HG02798 (cell line): ENCODE data around the gene USP6NL.

Source experiments
- ATAC-seq: cut with Tn5 transposase; IDR thresholded peaks from one replicate; pipeline ENCODE4 v1.9.1; 2021; ENCODE audit warnings: mild to moderate bottlenecking; ENCODE audit not compliant: unreplicated experiment, poor library complexity

USP6NL gene

GRCh38 chr10:11597470-11597869 is 14.0 kb downstream of the USP6NL start:
- no peak for ATAC-seq

DNA sequence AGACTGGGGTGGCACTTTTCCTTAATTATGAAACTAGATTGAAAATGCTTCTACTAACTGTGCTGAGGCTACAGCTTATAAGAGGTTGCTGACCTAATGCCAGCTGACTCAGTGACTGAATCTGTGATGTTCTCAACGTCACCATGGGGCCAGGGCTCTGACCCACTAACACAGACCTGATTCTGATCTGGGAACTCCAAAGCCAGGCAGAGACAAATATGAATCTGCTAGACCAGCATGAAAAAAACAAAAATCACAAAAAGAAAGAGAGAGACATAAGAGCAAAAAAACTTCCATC is 16.1 kb downstream of the USP6NL start:
- ATAC-seq: no peak

DNA sequence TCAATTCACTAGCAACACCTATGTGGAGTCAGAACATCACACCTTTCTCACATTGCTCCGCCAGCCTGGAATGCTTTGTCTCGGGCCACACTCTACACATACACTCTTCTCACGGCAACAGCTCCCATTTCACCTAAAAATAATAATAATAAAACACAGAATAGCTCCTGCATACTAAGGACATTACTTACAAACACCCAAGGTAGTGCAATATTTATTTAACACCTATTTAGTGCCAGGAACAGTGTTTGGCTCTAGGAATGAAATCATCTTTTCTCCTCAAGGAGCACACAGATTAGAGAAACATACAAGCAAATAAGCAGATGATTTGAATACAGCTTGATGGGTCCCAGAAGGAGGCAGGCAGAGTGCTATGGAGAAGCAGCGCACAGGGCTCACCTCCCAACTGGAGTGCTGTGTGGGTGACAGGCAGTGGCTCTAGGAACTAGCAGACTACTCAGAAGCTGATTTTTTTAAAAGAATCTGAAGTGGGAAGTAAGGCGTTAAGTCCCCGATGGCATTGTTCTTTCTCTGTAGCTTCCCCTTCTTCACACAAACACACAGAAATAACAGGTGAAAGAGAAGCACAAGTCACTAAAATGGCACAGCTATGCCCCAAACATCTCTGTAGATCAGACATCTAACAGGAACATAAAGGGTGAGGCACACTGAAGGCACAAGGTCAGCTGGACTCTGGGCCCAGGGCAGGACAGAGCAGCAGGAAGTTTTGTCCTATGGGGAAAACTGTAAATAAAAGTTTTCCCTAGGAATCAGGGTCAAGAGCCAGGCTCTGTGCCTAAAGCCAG is 16.7 kb downstream of the USP6NL start:
- ATAC-seq: no peak

GRCh38 chr10:11593612-11594011 is 17.8 kb downstream of the USP6NL start:
- ATAC-seq: no peak

- ATAC-seq: no peak
Measured at GRCh38 chr10:11589738-11590137, 21.7 kb downstream of the USP6NL start.

GRCh38 chr10:11588873-11589574 is 22.4 kb downstream of the USP6NL start:
- ATAC-seq: no peak

DNA sequence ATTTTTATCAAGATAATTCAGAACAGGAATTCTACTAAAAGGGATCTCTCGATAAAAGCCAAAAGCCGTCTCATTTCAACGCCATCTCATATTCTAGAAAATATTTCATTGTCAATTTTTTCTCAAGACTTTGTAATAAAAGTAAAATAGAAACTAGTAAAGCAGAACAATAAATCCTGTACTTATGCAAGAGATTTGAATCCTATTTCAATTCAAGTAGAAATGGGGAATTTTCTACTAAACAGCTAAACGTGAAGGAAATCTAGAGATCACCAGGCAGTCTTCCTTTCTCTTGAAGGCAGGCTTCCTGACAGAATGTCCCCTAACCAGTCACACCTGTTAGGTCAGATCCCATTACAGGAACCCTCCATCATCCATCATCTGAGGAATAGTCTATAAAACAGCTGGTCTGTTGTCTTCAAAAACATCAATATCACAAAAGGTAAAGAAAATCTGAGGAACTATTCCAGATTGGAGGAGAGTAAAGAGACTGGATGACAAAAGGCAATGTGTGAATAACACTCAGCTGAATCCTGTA is 23.7 kb downstream of the USP6NL start:
- no peak for ATAC-seq

- no peak for ATAC-seq
Measured at GRCh38 chr10:11586170-11586569, 25.3 kb downstream of the USP6NL start.

- ATAC-seq: no peak
Measured at GRCh38 chr10:11581213-11581612, 30.2 kb downstream of the USP6NL start.

GRCh38 chr10:11579885-11580284 is 31.6 kb downstream of the USP6NL start:
- ATAC-seq: no peak

DNA sequence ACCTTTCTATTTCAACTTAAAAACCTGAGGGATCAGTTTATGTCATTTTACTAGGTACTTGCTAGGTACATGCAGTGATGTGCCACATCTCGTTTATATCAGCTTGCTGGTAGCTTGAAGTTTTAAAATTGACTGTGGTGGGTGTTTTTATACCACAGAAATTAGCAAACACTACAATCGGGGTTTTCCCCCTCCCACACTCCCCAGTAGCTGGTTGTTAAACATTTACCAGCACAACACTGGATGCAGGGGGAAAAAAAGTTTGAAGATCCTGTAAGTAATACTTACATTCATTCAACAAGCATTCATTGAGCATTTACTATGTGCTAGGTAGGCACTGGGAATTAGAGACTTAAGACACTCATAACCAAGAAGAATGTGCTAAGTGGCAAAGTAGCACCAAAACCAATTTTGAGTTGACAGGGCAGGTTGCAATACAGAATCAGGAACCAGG is 32.6 kb downstream of the USP6NL start:
- peak; percentile 68 for ATAC-seq

- no peak for ATAC-seq
Measured at GRCh38 chr10:11576092-11576809, 35.2 kb downstream of the USP6NL start.

DNA sequence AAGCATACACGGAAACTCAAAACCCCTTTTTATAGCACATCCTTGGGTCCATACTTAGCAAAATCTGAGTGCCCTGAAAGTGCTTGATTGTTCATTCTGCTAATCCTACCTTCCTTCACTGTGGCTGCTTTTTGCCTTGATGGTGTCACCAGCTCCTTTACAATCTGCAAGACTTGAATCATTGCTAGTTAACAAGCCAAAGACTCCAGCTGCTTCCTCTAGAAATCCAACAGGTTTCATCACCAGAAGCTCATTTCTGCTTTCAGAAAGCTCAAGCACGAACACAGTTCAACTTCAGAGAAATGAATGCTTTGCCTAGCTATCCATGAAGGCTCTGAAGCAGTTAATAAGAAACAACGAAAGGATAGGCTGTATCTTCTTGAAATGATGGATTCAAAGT is 38.0 kb downstream of the USP6NL start:
- ATAC-seq: peak; percentile 57

DNA sequence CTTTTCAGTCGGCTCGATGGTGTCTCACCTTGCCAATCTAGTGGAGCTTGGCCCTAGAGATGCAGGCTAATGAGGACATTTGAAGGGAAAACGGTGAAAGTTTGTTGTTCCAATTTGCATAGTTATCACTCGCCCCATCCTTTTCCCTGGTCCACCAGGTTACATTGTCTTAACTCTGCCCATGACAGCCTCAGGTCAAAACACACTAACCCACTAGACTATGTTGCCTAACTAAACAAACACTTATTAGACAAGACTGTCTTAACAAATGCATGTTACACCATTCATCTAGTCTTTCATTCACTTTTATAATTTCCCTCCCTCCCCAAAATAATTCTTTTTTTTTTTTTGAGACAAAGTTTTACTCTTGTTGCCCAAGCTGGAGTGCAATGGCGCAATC is 40.7 kb downstream of the USP6NL start:
- ATAC-seq: no peak

DNA sequence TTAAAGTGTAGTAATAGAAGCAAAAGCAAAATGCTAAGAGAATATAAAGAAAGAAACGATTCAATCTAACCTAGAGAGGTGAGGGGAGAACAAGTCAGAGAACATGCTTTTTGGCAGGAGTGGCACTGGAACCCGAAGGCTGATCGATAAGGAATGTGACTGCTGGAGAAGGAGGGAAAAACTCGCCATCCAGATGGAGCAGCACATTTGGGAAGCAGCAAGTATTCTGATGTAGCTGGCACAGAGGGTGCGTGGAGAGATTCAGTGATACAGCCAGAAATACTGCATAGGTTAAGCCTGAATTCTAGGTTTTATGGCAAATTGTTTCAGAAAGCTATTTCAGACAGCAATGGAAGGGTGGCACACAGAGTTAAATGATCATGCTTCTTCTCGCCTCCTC is 42.0 kb downstream of the USP6NL start:
- no peak for ATAC-seq

DNA sequence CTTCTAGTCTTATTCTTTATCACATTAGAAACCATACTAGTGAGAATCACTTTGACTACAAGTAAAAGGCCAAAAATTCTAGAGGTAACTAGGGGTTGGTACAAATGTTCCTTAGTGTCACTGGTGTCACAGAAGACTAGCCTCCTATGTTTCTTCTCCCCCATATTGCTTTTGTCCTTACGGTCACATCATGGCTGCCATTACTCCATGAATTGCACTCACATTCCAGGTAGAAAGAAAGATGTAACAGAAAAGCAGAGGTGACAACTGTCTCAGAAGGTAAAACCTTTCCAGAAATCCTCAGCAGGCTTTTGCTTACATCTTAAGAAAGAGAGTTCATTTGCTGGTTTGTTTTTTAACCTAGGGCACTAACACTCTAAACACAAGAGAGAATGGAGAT is 42.9 kb downstream of the USP6NL start:
- no peak for ATAC-seq

DNA sequence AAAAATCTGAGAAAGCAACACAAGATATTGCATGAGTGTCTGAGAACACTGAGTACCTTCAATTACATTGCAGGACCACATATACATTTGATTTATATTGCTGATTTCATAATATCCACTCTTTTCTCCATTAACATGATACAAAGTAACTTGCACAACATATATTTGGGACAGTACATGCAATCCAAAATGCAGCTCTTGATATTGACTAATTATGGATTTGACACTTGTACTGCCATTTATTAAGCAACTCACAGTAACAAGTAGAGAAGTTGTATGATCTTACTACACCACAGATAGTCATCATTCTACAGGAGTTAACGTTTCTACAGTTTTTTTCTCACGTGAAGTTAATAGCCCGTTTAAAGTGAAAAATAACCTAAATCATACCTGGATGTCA is 46.7 kb downstream of the USP6NL start:
- no peak for ATAC-seq

GRCh38 chr10:11563936-11564335 is 47.5 kb downstream of the USP6NL start:
- no peak for ATAC-seq

- no peak for ATAC-seq
Measured at GRCh38 chr10:11562888-11563287, 48.6 kb downstream of the USP6NL start.

DNA sequence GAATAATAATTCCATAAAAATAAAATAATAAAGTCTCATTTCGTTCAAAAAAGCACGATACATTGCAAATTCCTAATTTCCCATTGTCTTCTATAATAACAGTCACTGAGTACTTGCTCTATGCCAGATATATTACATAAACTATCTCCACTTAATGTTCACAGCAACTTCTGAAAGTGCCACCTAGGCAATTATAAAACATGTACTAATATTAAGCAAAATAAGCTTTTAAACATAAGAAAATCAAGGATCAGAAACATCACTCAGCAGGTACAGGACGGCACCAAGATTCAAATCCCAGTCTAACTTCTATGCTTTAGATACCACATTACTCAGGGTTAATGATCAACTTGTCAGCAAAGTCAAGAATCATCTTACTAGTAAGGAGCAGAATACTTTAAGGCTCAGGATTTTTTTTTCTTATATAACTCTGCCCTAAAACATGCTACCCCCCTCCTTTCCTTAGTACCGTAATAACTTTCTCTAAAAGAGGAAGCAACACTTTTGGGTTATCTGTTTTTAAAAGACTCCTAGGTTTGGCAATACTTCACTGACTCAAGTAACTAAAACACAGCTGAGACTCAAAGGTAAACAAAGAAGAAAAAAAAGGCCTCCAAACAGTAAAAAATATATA is 51.3 kb downstream of the USP6NL start:
- ATAC-seq: peak; percentile 72

GRCh38 chr10:11557967-11558366 is 53.5 kb downstream of the USP6NL start:
- no peak for ATAC-seq
